ENCODE data around the gene PLCB3. TPM values are rescaled to one million over a fixed set of nuclear protein-coding genes. Genes with fewer than 3 reads are reported as not detected.

Gene PLCB3
- total and polyA plus RNA-seq, 2 of the 13 experiments (the other 11 are each of a cell fraction or from before 2014, with no cell fraction given): 7.5 to 13.8 TPM

- H3K4me3 ChIP-seq (replicated peaks in 1 of 3; ENCODE audit: insufficient read depth in 1 of 3, low read depth in 2 of 3, low read length in 3 of 3): peak overlapping the region; percentile 51 to 79 (median 70); a peak in 4 of 6 replicates
- in situ Hi-C loops (cut with HindIII; ENCODE audit: extremely low pct_ligation_motif_present, low pct_unique_long_range_greater_than_20kb) (loop anchor here (5.0 kb wide), 1 partner anchor 61 kb away; the partner anchor contains the start of gene FKBP2), intact Hi-C loops (cut with micrococcal nuclease; ENCODE audit: unreplicated experiment) (loop anchor here (2.0 to 10.0 kb wide), 3 partner anchors 33 to 119 kb away; partner anchors contain the start of genes PPP1R14B and STIP1)
- WGBS (ENCODE audit: low lambda C conversion rate): 48% methylated on average over 11 of the region's 13 CpGs
- ChIA-PET POLR2A (interaction anchor here (0.9 to 5.5 kb wide), 14 partner anchors 13 to 118 kb away, joined by 3 to 103 read pairs (median 8); partner anchors contain the start of genes BAD, FKBP2, GPR137 and KCNK4), CTCF (ENCODE audit: low intra/inter-chr PET ratio, low total read pairs) (interaction anchor here (1.3 to 2.4 kb wide), 2 partner anchors 32 to 99 kb away, joined by 7 to 12 read pairs; no protein-coding TSS in a partner anchor)
- H4K20me1 ChIP-seq (ENCODE audit: insufficient read depth, low read length): no peaks in the 10 kb centered on the region
- no peaks in the 10 kb centered on the region for H3K9me3 ChIP-seq (ENCODE audit: low read length)
- no peak for DNase-seq (ENCODE audit: low spot score)
- TF ChIP-seq, protein P1, sequence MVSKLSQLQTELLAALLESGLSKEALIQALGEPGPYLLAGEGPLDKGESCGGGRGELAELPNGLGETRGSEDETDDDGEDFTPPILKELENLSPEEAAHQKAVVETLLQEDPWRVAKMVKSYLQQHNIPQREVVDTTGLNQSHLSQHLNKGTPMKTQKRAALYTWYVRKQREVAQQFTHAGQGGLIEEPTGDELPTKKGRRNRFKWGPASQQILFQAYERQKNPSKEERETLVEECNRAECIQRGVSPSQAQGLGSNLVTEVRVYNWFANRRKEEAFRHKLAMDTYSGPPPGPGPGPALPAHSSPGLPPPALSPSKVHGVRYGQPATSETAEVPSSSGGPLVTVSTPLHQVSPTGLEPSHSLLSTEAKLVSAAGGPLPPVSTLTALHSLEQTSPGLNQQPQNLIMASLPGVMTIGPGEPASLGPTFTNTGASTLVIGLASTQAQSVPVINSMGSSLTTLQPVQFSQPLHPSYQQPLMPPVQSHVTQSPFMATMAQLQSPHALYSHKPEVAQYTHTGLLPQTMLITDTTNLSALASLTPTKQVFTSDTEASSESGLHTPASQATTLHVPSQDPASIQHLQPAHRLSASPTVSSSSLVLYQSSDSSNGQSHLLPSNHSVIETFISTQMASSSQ (IDR thresholded peaks at IDR 0.05; ENCODE audit: low read depth): no peak
- TF ChIP-seq, protein P1 (CRISPR knock-in tag; IDR thresholded peaks at IDR 0.05; ENCODE audit: borderline replicate concordance): no peak
- TF ChIP-seq ZNF784 (CRISPR knock-in tag; IDR thresholded peaks at IDR 0.05; ENCODE audit: borderline replicate concordance): no peak
- TF ChIP-seq RFX1 (IDR thresholded peaks at IDR 0.05): no peak
- peak; percentile 64; the same call in 1 of the 2 replicates for TF ChIP-seq ZNF629 (CRISPR knock-in tag; conservative IDR thresholded peaks at IDR 0.05)
- TF ChIP-seq TBX2 (CRISPR knock-in tag; IDR thresholded peaks at IDR 0.05; ENCODE audit: borderline replicate concordance): no peak
- no peak for TF ChIP-seq ZNF605 (CRISPR knock-in tag; IDR thresholded peaks at IDR 0.05)
- no peak for TF ChIP-seq TCF12 (IDR thresholded peaks at IDR 0.05)
- TF ChIP-seq TCF12 (CRISPR knock-in tag; IDR thresholded peaks at IDR 0.05): no peak
- no TSS peak for BruUV-seq (replicated peaks)
- no peaks in the 10 kb centered on the region for H3K36me3 ChIP-seq (replicated peaks in 1 of 2; ENCODE audit: control insufficient read depth in 1 of 2, insufficient read depth in 2 of 2, low read length in 2 of 2)
- H3K79me2 ChIP-seq (ENCODE audit: insufficient read depth, low read length): peaks cover 15% of the 10 kb centered on the region
- peaks cover 5 to 25% of the 10 kb centered on the region in 2 experiments; a peak in 4 of 5 replicates for H3K27me3 ChIP-seq (ENCODE audit: control insufficient read depth in 1 of 2, insufficient read depth in 2 of 2, low read length in 2 of 2)
- H3K4me2 ChIP-seq (ENCODE audit: low read depth, low read length): peak overlapping the region; percentile 84
- no peak overlapping the region for H2AFZ ChIP-seq (ENCODE audit: low read length)
- no peak for ATAC-seq
- H3K9ac ChIP-seq (ENCODE audit: insufficient read depth, low read depth, low read length): peak overlapping the region; percentile 88; the same call in 1 of the 2 replicates
- FAIRE-seq: no peak
- no peak overlapping the region for H3K27ac ChIP-seq (ENCODE audit: extremely low read length, insufficient read depth, low read length)
- peaks cover 62% of the 10 kb centered on the region for H3K4me1 ChIP-seq (ENCODE audit: insufficient read depth, low read length)
Measured at GRCh38 chr11:64303109-64304031, 52.0 kb downstream of the PLCB3 start.
